ENCODE measurements around the gene C1GALT1. TPM values are rescaled to one million over a fixed set of nuclear protein-coding genes. Genes with fewer than 3 reads are reported as not detected.
"Not testable (repeated sequence)": the region's sequence is repeated elsewhere in the genome, so short reads cannot be mapped to it uniquely, and the experiment has no call there.

The C1GALT1 gene
- total RNA-seq, 1 experiment from 2014 or later = 54.5 TPM

DNA sequence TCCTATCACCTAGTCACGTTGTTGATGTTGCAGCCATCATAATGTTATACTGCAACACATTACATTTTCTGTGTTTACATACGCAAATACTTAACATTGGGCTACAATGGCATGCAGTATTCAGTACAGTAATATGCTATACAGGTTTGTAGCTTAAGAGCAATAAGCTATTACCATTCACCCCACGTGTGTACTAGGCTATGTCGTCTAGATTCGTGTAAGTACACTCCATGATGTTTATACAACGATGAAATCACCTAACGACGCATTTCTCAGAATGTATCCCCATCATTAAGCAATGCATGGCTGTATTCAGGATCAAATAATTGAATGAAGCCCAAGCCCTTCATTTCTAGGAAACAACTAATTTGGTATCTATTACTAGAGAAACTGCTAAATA lies 43.4 kb upstream of the C1GALT1 start:
- H3K4me3 ChIP-seq (ENCODE audit: low read depth in 2 of 2, low read length in 2 of 2) = no peak overlapping the region
- intact Hi-C loops (cut with micrococcal nuclease; ENCODE audit: unreplicated experiment) = no loop called here
- no peak for TF ChIP-seq TCF7L2 (IDR thresholded peaks at IDR 0.05; ENCODE audit: low read depth, low read length)
- no peak for TF ChIP-seq SIN3A (IDR thresholded peaks at IDR 0.05; ENCODE audit: borderline replicate concordance, insufficient read depth, low read depth, low read length)
- no peak for TF ChIP-seq POLR2AphosphoS5 (IDR thresholded peaks at IDR 0.05; ENCODE audit: low read depth, low read length)
- TF ChIP-seq, protein P1, sequence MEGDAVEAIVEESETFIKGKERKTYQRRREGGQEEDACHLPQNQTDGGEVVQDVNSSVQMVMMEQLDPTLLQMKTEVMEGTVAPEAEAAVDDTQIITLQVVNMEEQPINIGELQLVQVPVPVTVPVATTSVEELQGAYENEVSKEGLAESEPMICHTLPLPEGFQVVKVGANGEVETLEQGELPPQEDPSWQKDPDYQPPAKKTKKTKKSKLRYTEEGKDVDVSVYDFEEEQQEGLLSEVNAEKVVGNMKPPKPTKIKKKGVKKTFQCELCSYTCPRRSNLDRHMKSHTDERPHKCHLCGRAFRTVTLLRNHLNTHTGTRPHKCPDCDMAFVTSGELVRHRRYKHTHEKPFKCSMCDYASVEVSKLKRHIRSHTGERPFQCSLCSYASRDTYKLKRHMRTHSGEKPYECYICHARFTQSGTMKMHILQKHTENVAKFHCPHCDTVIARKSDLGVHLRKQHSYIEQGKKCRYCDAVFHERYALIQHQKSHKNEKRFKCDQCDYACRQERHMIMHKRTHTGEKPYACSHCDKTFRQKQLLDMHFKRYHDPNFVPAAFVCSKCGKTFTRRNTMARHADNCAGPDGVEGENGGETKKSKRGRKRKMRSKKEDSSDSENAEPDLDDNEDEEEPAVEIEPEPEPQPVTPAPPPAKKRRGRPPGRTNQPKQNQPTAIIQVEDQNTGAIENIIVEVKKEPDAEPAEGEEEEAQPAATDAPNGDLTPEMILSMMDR (IDR thresholded peaks at IDR 0.05) = no peak
- TF ChIP-seq, protein P2, sequence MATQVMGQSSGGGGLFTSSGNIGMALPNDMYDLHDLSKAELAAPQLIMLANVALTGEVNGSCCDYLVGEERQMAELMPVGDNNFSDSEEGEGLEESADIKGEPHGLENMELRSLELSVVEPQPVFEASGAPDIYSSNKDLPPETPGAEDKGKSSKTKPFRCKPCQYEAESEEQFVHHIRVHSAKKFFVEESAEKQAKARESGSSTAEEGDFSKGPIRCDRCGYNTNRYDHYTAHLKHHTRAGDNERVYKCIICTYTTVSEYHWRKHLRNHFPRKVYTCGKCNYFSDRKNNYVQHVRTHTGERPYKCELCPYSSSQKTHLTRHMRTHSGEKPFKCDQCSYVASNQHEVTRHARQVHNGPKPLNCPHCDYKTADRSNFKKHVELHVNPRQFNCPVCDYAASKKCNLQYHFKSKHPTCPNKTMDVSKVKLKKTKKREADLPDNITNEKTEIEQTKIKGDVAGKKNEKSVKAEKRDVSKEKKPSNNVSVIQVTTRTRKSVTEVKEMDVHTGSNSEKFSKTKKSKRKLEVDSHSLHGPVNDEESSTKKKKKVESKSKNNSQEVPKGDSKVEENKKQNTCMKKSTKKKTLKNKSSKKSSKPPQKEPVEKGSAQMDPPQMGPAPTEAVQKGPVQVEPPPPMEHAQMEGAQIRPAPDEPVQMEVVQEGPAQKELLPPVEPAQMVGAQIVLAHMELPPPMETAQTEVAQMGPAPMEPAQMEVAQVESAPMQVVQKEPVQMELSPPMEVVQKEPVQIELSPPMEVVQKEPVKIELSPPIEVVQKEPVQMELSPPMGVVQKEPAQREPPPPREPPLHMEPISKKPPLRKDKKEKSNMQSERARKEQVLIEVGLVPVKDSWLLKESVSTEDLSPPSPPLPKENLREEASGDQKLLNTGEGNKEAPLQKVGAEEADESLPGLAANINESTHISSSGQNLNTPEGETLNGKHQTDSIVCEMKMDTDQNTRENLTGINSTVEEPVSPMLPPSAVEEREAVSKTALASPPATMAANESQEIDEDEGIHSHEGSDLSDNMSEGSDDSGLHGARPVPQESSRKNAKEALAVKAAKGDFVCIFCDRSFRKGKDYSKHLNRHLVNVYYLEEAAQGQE (IDR thresholded peaks at IDR 0.05; ENCODE audit: insufficient read depth in 1 of 2, low read depth in 2 of 2, low read length in 1 of 2) = no peak
- no peaks in the 10 kb centered on the region for H3K36me3 ChIP-seq (ENCODE audit: control insufficient read depth, insufficient read depth, low read length)
- CTCF ChIA-PET = interaction anchor here (0.6 kb wide), 1 partner anchor 31 kb away, joined by 3 read pairs; no protein-coding TSS in a partner anchor
- in situ Hi-C loops (cut with HindIII; ENCODE audit: low pct_unique_long_range_greater_than_20kb, low sequenced_read_pairs) = no loop called here
- POLR2A ChIA-PET = no interaction called here
- DNase-seq (ENCODE audit: low read depth, low spot score) (no peak), ATAC-seq (no peak)
- no TSS peak for BruUV-seq (replicated peaks)
- no peak overlapping the region for H3K27ac ChIP-seq (ENCODE audit: low read length)
- H3K27me3 ChIP-seq (ENCODE audit: control insufficient read depth, insufficient read depth, low read length) = peaks cover 2% of the 10 kb centered on the region; the same call in 1 of the 2 replicates
- H3K9me3 ChIP-seq (ENCODE audit: control insufficient read depth, insufficient read depth, low read depth, low read length) = no peaks in the 10 kb centered on the region
- H3K4me1 ChIP-seq (ENCODE audit: control insufficient read depth, insufficient read depth, low read length) = no peaks in the 10 kb centered on the region

DNA sequence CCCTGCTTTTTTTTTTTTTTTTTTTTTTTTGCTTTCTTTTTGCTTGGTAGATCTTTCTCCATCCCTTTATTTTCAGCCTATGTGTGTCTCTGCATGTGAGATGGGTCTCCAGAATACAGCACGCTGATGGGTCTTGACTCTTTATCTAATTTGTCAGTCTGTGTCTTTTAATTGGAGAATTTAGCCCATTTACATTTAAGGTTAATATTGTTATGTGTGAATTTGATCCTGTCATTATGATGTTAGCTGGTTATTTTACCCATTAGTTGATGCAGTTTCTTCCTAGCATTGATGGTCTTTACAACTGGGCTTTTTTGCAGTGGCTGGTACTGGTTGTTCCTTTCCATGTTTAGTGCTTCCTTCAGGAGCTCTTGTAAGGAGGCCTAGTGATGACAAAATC lies 38.9 kb upstream of the C1GALT1 start:
- POLR2A ChIA-PET; intact Hi-C loops (cut with micrococcal nuclease; ENCODE audit: unreplicated experiment); H3K9me3 ChIP-seq (ENCODE audit: control insufficient read depth, insufficient read depth, low read depth, low read length); CTCF ChIA-PET; H3K27me3 ChIP-seq (ENCODE audit: control insufficient read depth, insufficient read depth, low read length); H3K4me1 ChIP-seq (ENCODE audit: control insufficient read depth, insufficient read depth, low read length); BruUV-seq (replicated peaks); H3K27ac ChIP-seq (ENCODE audit: low read length); H3K36me3 ChIP-seq (ENCODE audit: control insufficient read depth, insufficient read depth, low read length); ATAC-seq; DNase-seq (ENCODE audit: low read depth, low spot score); H3K4me3 ChIP-seq (ENCODE audit: low read depth in 2 of 2, low read length in 2 of 2); in situ Hi-C loops (cut with HindIII; ENCODE audit: low pct_unique_long_range_greater_than_20kb, low sequenced_read_pairs): not testable (repeated sequence)

- ATAC-seq; CTCF ChIA-PET; H3K36me3 ChIP-seq (ENCODE audit: control insufficient read depth, insufficient read depth, low read length); H3K4me3 ChIP-seq (ENCODE audit: low read depth in 2 of 2, low read length in 2 of 2); H3K27me3 ChIP-seq (ENCODE audit: control insufficient read depth, insufficient read depth, low read length); H3K27ac ChIP-seq (ENCODE audit: low read length); BruUV-seq (replicated peaks); H3K4me1 ChIP-seq (ENCODE audit: control insufficient read depth, insufficient read depth, low read length); POLR2A ChIA-PET; DNase-seq (ENCODE audit: low read depth, low spot score); in situ Hi-C loops (cut with HindIII; ENCODE audit: low pct_unique_long_range_greater_than_20kb, low sequenced_read_pairs); intact Hi-C loops (cut with micrococcal nuclease; ENCODE audit: unreplicated experiment); H3K9me3 ChIP-seq (ENCODE audit: control insufficient read depth, insufficient read depth, low read depth, low read length): not testable (repeated sequence)
These were observed 37.2 kb upstream of the C1GALT1 start for GRCh38 chr7:7145151-7145550.
